K562 (cell line): ENCODE measurements around the gene PLRG1. TPM values are rescaled to one million over a fixed set of nuclear protein-coding genes. Genes with fewer than 3 reads are reported as not detected.

Experiments
- ATAC-seq: fragments of 200-7000 bp; cut with Tn5 transposase; 3 replicates; pipeline ENCODE4 v1.9.1; 2020; ENCODE audit warnings: moderate library complexity
- BruUV-seq: library from RNA; stranded (reverse); fragments of 400-500 nt; replicated peaks from 2 replicates; lab custom pipeline; 2021; lab: Mats Ljungman, UMichigan
- CTCF ChIA-PET: fragments of 300-600 bp; formaldehyde crosslinking; extraction: SDS; loops from one replicate; lab custom pipeline; 2021; ENCODE audit warnings: low intra/inter-chr PET ratio; lab: Yijun Ruan, JAX
- POLR2A ChIA-PET: fragments of 300-600, 350-650 bp; sonication (Branson Sonifier 250); formaldehyde crosslinking; extraction: SDS; loops from one replicate; lab custom pipeline; 2021; ENCODE audit warnings: antibody characterized with exemption, inconsistent platforms; lab: Yijun Ruan, JAX
- DNase-seq, 4 experiments: peaks; one replicate each; pipeline versions ENCODE4 v3.0.0 to v3.0.0-alpha.2; 2011 to 2018; ENCODE audit warnings: low spot score in 3 of 4, mixed read lengths in 3 of 4; ENCODE audit errors: extremely low read depth in 1 of 4
- FAIRE-seq: peaks from 2 replicates; lab custom pipeline; 2011; peaks lifted over from hg19 to GRCh38; lab: Jason Lieb, UNC
- H2AFZ ChIP-seq: 2 replicates; pipeline ENCODE4 v1.6.0; 2011; ENCODE audit warnings: low read depth, low read length, control low read depth, inconsistent platforms
- H3K27ac ChIP-seq: fragments of 200-600 bp; 3 replicates; pipeline ENCODE4 v1.8.0; 2011; ENCODE audit warnings: low read depth, mild to moderate bottlenecking, control low read depth, inconsistent platforms, low read length, moderate library complexity, mixed read lengths; ENCODE audit errors: extremely low read depth
- H3K27me3 ChIP-seq, 2 experiments: fragments of 300-600 bp in 1 of 2; 2 replicates in 1 of 2; 3 replicates in 1 of 2; pipeline versions ENCODE4 v1.6.0 to v1.8.0; 2011; ENCODE audit warnings: inconsistent platforms in 2 of 2, low read length in 2 of 2, mild to moderate bottlenecking in 1 of 2, mixed read lengths in 1 of 2, moderate library complexity in 1 of 2; ENCODE audit not compliant: control insufficient read depth in 2 of 2, insufficient read depth in 2 of 2
- H3K36me3 ChIP-seq: fragments of 300-600 bp; 3 replicates; pipeline ENCODE4 v1.8.0; 2011; ENCODE audit warnings: mild to moderate bottlenecking, low read length, inconsistent platforms; ENCODE audit not compliant: control insufficient read depth, insufficient read depth
- H3K4me1 ChIP-seq, 2 experiments: fragments of 200-600 bp in 1 of 2; replicated peaks in 1 of 2; 2 replicates in 1 of 2; 3 replicates in 1 of 2; pipeline versions ENCODE4 v1.5.1 to v1.8.0; 2011; ENCODE audit warnings: inconsistent platforms in 2 of 2, low read length in 2 of 2, mild to moderate bottlenecking in 1 of 2, mixed read lengths in 1 of 2, moderate library complexity in 1 of 2; ENCODE audit not compliant: control insufficient read depth in 2 of 2, insufficient read depth in 2 of 2
- H3K4me2 ChIP-seq: 2 replicates; pipeline ENCODE4 v1.6.1; 2011; ENCODE audit warnings: low read length, control low read depth, inconsistent platforms, mixed read lengths; ENCODE audit not compliant: insufficient read depth
- H3K4me3 ChIP-seq: fragments of 200-600 bp; sonication (generic), shearing (Covaris generic); 2 replicates; pipeline ENCODE4 v1.5.1; 2016; ENCODE audit warnings: control low read depth, inconsistent platforms
- H3K79me2 ChIP-seq: fragments of 200-600 bp; 3 replicates; pipeline ENCODE4 v1.8.0; 2011; ENCODE audit warnings: low read length, inconsistent platforms; ENCODE audit not compliant: control insufficient read depth, insufficient read depth
- H3K9ac ChIP-seq, 2 experiments: 2 replicates each; pipeline versions ENCODE4 v1.6.0 to v1.6.1; 2011; ENCODE audit warnings: low read depth in 2 of 2, low read length in 2 of 2, control low read depth in 1 of 2, inconsistent platforms in 1 of 2, mild to moderate bottlenecking in 1 of 2, mixed read lengths in 1 of 2; ENCODE audit not compliant: insufficient read depth in 1 of 2
- H3K9me1 ChIP-seq: one replicate; pipeline ENCODE4 v1.6.0; 2011; ENCODE audit warnings: inconsistent platforms, mild to moderate bottlenecking, low read length, moderate library complexity; ENCODE audit not compliant: control insufficient read depth, insufficient read depth
- H3K9me3 ChIP-seq: replicated peaks from 2 replicates; pipeline ENCODE4 v1.5.1; 2011; ENCODE audit warnings: low read depth, low read length, inconsistent platforms; ENCODE audit not compliant: control insufficient read depth, insufficient read depth
- H4K20me1 ChIP-seq: replicated peaks from 2 replicates; pipeline ENCODE4 v1.6.1; 2011; ENCODE audit warnings: low read length, inconsistent platforms, mixed read lengths; ENCODE audit not compliant: control insufficient read depth, insufficient read depth
- BRF1 ChIP-seq: IDR thresholded peaks from 3 replicates; pipeline ENCODE4 v1.6.1; 2011; ENCODE audit warnings: borderline replicate concordance, mild to moderate bottlenecking; ENCODE audit not compliant: insufficient read length; ENCODE audit errors: extremely low read depth
- DPF2 ChIP-seq: fragments of 450-650 bp; IDR thresholded peaks from 2 replicates; pipeline ENCODE4 v1.6.1; 2016
- FOXJ3 ChIP-seq: sonication (generic); formaldehyde crosslinking; IDR thresholded peaks from 2 replicates; pipeline ENCODE4 v1.4.0; 2020; ENCODE audit warnings: mild to moderate bottlenecking, missing genetic modification reagents
- KLF10 ChIP-seq: fragments of 250-450 bp; sonication (Bioruptor Pico); IDR thresholded peaks from 2 replicates; pipeline ENCODE4 v1.6.1; 2021; ENCODE audit warnings: matching md5 sums
- NFXL1 ChIP-seq: fragments of 450-650 bp; formaldehyde crosslinking; IDR thresholded peaks from 2 replicates; pipeline ENCODE4 v1.4.0; 2021; ENCODE audit warnings: mild to moderate bottlenecking
- PTRF ChIP-seq: fragments of 450-650 bp; IDR thresholded peaks from 2 replicates; pipeline ENCODE4 v1.6.1; 2016; ENCODE audit warnings: mild to moderate bottlenecking, missing genetic modification characterization, missing compliant biosample characterization
- RFX7 ChIP-seq: fragments of 250-450 bp; sonication (Bioruptor Pico); IDR thresholded peaks from 2 replicates; pipeline ENCODE4 v1.5.1; 2021; ENCODE audit warnings: mild to moderate bottlenecking
- SIN3A ChIP-seq, 2 experiments: fragments of 150-350 bp in 1 of 2; IDR thresholded peaks; 2 replicates each; pipeline ENCODE4 v1.6.1; 2011 to 2016; ENCODE audit warnings: borderline replicate concordance in 2 of 2, low read depth in 2 of 2, low read length in 2 of 2, mild to moderate bottlenecking in 2 of 2, moderate library complexity in 2 of 2; ENCODE audit not compliant: control insufficient read depth in 1 of 2
- TBL1XR1 ChIP-seq, 2 experiments: IDR thresholded peaks; 2 replicates each; pipeline ENCODE4 v1.6.1; 2012; ENCODE audit warnings: improper control_type of control experiment in 2 of 2, low read length in 2 of 2, mild to moderate bottlenecking in 1 of 2
- TCF7 ChIP-seq: sonication (generic); IDR thresholded peaks from 2 replicates; pipeline ENCODE4 v1.6.1; 2016; ENCODE audit warnings: antibody characterized with exemption, borderline replicate concordance
- ZNF277 ChIP-seq: fragments of 250-450 bp; sonication (Bioruptor Pico); IDR thresholded peaks from 2 replicates; pipeline ENCODE4 v1.8.0; 2022; ENCODE audit warnings: inconsistent platforms, mild to moderate bottlenecking, moderate library complexity, borderline replicate concordance
- WGBS: fragments of 100-300 bp; shearing (Covaris generic); methylation state at CpG from one replicate; pipeline ENCODE4 v1.1.6; 2016; ENCODE audit warnings: low coverage, mixed read lengths; ENCODE audit not compliant: insufficient coverage; ENCODE audit errors: missing lambda C conversion rate; 5-methylcytosine and 5-hydroxymethylcytosine counted together
- in situ Hi-C: fragments of 300-500 bp; cut with MboI; formaldehyde crosslinking; loops from 4 replicates; pipeline ENCODE4 v1.15.0; 2018; ENCODE audit warnings: inconsistent platforms, mixed read lengths
- intact Hi-C: fragments of 100-400 bp; cut with micrococcal nuclease; formaldehyde crosslinking; loops from 2 replicates; pipeline ENCODE4 v1.14.2; 2022
- polyA plus RNA-seq, 8 experiments: library from polyadenylated mRNA; depleted of rRNA in 4 of 8; stranded (reverse) in 5 of 8; unstranded in 3 of 8; fragments of >200 nt; fragmentation: Nextera tagmentation in 2 of 8; fragmentation: Illumina TruSeq in 1 of 8; extraction: Ambion mirVana in 2 of 8; extraction: Trizol in 1 of 8; gene quantifications; 2 replicates each; pipeline versions ENCODE4 v1.2.1 to v1.2.3, GENCODE V29; 2011 to 2014; ENCODE audit warnings: inconsistent platforms in 1 of 8, missing spikeins in 1 of 8
- total RNA-seq, 7 experiments: library from RNA; depleted of rRNA in 6 of 7; stranded (reverse); fragments of >200 nt in 6 of 7; fragmentation: Illumina TruSeq in 2 of 7; extraction: Trizol in 2 of 7; gene quantifications; 2 replicates each; pipeline versions ENCODE4 v1.2.1 to v1.2.3, GENCODE V29; 2011 to 2021; ENCODE audit warnings: low replicate concordance in 1 of 7
- TF ChIP-seq, protein P1 (sequence below): sonication (generic); formaldehyde crosslinking; IDR thresholded peaks from 2 replicates; pipeline ENCODE4 v1.8.0; 2022; ENCODE audit warnings: missing genetic modification reagents, mild to moderate bottlenecking, borderline replicate concordance

The PLRG1 gene
- total and polyA plus RNA-seq, 9 of the 15 experiments (the other 6 are each of a cell fraction or from before 2014, with no cell fraction given) = 48.0 to 248 (median 120) TPM

DNA sequence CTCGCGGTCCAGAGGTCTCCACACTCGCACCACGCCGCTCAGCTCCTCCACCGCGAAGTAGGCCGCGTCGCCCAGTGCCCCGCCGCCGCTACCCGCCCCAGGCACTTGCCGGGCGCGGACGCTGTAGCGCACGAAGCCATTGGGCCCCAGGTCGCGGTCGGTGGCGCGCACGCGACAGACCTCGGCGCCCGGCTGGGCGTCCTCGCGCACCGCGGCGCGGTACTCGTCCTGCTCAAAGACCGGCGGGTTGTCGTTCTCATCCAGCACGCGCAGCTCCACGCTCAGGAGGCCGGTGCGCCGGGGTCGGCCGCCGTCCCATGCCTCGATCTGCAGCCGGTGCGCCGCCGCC, 60.0 kb downstream of the PLRG1 start:
- no TSS peak for BruUV-seq
- Histone ChIP-seq H3K4me3 (no peak overlapping the region), H3K27ac (no peak overlapping the region), H3K79me2 (no peaks in the 10 kb centered on the region; the same call in 2 of the 3 replicates), H4K20me1 (no peaks in the 10 kb centered on the region), H2AFZ (no peak overlapping the region), H3K4me2 (no peak overlapping the region), H3K36me3 (no peaks in the 10 kb centered on the region), H3K9me1 (no peaks in the 10 kb centered on the region), H3K9me3 (no peaks in the 10 kb centered on the region; the same call in 1 of the 2 replicates), H3K4me1 (peaks cover 4 to 22% of the 10 kb centered on the region in 2 experiments; a peak in 4 of 5 replicates), H3K9ac (no peak overlapping the region), H3K27me3 (no peaks in the 10 kb centered on the region)
- FAIRE-seq = no peak
- POLR2A ChIA-PET = no interaction called here
- in situ Hi-C loops = no loop called here
- intact Hi-C loops = no loop called here
- CTCF ChIA-PET = no interaction called here
- WGBS = 98% methylated on average over 8 of the region's 55 CpGs
- no peak for ATAC-seq
- DNase-seq = no peak
- TF ChIP-seq RFX7 (no peak), TCF7 (no peak), BRF1 (no peak), KLF10 (CRISPR knock-in tag) (no peak), ZNF277 (no peak), PTRF (tag) (no peak), TBL1XR1 (IDR thresholded peaks at IDR 0.05; ENCODE audit: low read length in 2 of 2) (no peak), SIN3A (IDR thresholded peaks at IDR 0.05; ENCODE audit: borderline replicate concordance in 2 of 2, control insufficient read depth in 1 of 2, low read depth in 2 of 2, low read length in 2 of 2) (no peak), NFXL1 (CRISPR knock-in tag) (no peak), DPF2 (no peak), FOXJ3 (CRISPR knock-in tag) (no peak)
- TF ChIP-seq, protein P1, sequence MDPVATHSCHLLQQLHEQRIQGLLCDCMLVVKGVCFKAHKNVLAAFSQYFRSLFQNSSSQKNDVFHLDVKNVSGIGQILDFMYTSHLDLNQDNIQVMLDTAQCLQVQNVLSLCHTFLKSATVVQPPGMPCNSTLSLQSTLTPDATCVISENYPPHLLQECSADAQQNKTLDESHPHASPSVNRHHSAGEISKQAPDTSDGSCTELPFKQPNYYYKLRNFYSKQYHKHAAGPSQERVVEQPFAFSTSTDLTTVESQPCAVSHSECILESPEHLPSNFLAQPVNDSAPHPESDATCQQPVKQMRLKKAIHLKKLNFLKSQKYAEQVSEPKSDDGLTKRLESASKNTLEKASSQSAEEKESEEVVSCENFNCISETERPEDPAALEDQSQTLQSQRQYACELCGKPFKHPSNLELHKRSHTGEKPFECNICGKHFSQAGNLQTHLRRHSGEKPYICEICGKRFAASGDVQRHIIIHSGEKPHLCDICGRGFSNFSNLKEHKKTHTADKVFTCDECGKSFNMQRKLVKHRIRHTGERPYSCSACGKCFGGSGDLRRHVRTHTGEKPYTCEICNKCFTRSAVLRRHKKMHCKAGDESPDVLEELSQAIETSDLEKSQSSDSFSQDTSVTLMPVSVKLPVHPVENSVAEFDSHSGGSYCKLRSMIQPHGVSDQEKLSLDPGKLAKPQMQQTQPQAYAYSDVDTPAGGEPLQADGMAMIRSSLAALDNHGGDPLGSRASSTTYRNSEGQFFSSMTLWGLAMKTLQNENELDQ (CRISPR knock-in tag) = no peak
